DOHH2 (cell line): ENCODE measurements around the gene GABARAPL1.
A peak's percentile ranks its signal among the peaks of the same experiment; 100 is the strongest.
"Not testable (repeated sequence)": the region's sequence is repeated elsewhere in the genome, so short reads cannot be mapped to it uniquely, and the experiment has no call there.

Experiments used
- H3F3A ChIP-seq: fragments of 200-600 bp; sonication (generic), shearing (Covaris generic); 2 replicates; pipeline ENCODE4 v1.6.0; 2016; ENCODE audit warnings: antibody characterized with exemption, mild to moderate bottlenecking; ENCODE audit not compliant: control insufficient read depth, insufficient read depth
- H3K27ac ChIP-seq: fragments of 200-600 bp; sonication (generic); 2 replicates; pipeline ENCODE4 v1.5.1; 2014; ENCODE audit warnings: low read depth, mild to moderate bottlenecking, low read length, moderate library complexity
- H3K27me3 ChIP-seq: fragments of 200-600 bp; sonication (generic); 2 replicates; pipeline ENCODE4 v1.6.1; 2014; ENCODE audit warnings: mild to moderate bottlenecking, low read length, mixed read lengths; ENCODE audit not compliant: control insufficient read depth
- H3K36me3 ChIP-seq: fragments of 200-600 bp; sonication (generic); 2 replicates; pipeline ENCODE4 v1.6.1; 2014; ENCODE audit warnings: mild to moderate bottlenecking, low read length, moderate library complexity, mixed read lengths; ENCODE audit not compliant: control insufficient read depth
- H3K4me1 ChIP-seq: fragments of 200-600 bp; sonication (generic); 2 replicates; pipeline ENCODE4 v1.6.1; 2014; ENCODE audit warnings: mild to moderate bottlenecking, low read length, mixed read lengths; ENCODE audit not compliant: control insufficient read depth
- H3K4me2 ChIP-seq: fragments of 200-600 bp; sonication (generic); 2 replicates; pipeline ENCODE4 v1.6.0; 2014; ENCODE audit warnings: mild to moderate bottlenecking, low read length, moderate library complexity
- H3K4me3 ChIP-seq: fragments of 200-600 bp; sonication (generic); 2 replicates; pipeline ENCODE4 v1.5.1; 2014; ENCODE audit warnings: mild to moderate bottlenecking, low read length, mixed read lengths
- H3K79me2 ChIP-seq: fragments of 200-600 bp; sonication (generic); 2 replicates; pipeline ENCODE4 v1.6.1; 2014; ENCODE audit warnings: mild to moderate bottlenecking, low read length, mixed read lengths; ENCODE audit not compliant: control insufficient read depth
- H3K9me2 ChIP-seq: fragments of 200-600 bp; sonication (generic); replicated peaks from 2 replicates; pipeline ENCODE4 v1.6.1; 2014; ENCODE audit warnings: mild to moderate bottlenecking, low read length, mixed read lengths; ENCODE audit not compliant: control insufficient read depth
- H3K9me3 ChIP-seq: fragments of 200-600 bp; sonication (generic); 2 replicates; pipeline ENCODE4 v1.6.1; 2014; ENCODE audit warnings: antibody characterized with exemption, low read length, mixed read lengths; ENCODE audit not compliant: control insufficient read depth, insufficient read depth
- H4K20me1 ChIP-seq: fragments of 200-600 bp; sonication (generic); 2 replicates; pipeline ENCODE4 v1.6.0; 2014; ENCODE audit warnings: low read depth, mild to moderate bottlenecking, antibody characterized with exemption, low read length, moderate library complexity; ENCODE audit not compliant: control insufficient read depth, insufficient read depth
- CTCF ChIP-seq: fragments of 200-600 bp; sonication (generic); IDR thresholded peaks from one replicate; pipeline ENCODE4 v1.5.1; 2014; ENCODE audit warnings: antibody characterized with exemption, mild to moderate bottlenecking, low read depth, low read length; ENCODE audit not compliant: poor library complexity, severe bottlenecking
- EZH2phosphoT487 ChIP-seq: fragments of 200-600 bp; sonication (generic); IDR thresholded peaks from 2 replicates; pipeline ENCODE4 v1.6.1; 2017; ENCODE audit warnings: borderline replicate concordance, mild to moderate bottlenecking, antibody characterized with exemption, low read length, moderate library complexity, mixed read lengths

The GABARAPL1 gene

GRCh38 chr12:10196210-10196609 is 16.5 kb upstream of the GABARAPL1 start:
- Histone ChIP-seq H3K36me3 (no peaks in the 10 kb centered on the region), H3K4me3 (peak overlapping the region; percentile 30; the same call in 1 of the 2 replicates), H3K79me2 (no peaks in the 10 kb centered on the region), H3K9me2 (no peaks in the 10 kb centered on the region), H3K9me3 (no peaks in the 10 kb centered on the region), H3K27ac (peak overlapping the region; percentile 43), H3K4me1 (peaks cover 29% of the 10 kb centered on the region), H3K27me3 (peaks cover 38% of the 10 kb centered on the region), H4K20me1 (no peaks in the 10 kb centered on the region), H3K4me2 (peak overlapping the region; percentile 69), H3F3A (peaks cover 6% of the 10 kb centered on the region)
- TF ChIP-seq CTCF (no peak), EZH2phosphoT487 (no peak)

- H3K9me2 ChIP-seq: no peaks in the 10 kb centered on the region
Measured at GRCh38 chr12:10197879-10198278, 14.8 kb upstream of the GABARAPL1 start.

GRCh38 chr12:10204495-10204894 is 8.2 kb upstream of the GABARAPL1 start:
- H3K27ac ChIP-seq, H3K4me2 ChIP-seq, H3K4me3 ChIP-seq: not testable (repeated sequence)

More at GRCh38 chr12:10197879-10198278, 14.8 kb upstream of the GABARAPL1 start:
- Histone ChIP-seq H3K27ac (no peak overlapping the region), H4K20me1 (no peaks in the 10 kb centered on the region), H3K27me3 (peaks cover 31% of the 10 kb centered on the region), H3K4me3 (no peak overlapping the region), H3K4me1 (peaks cover 30% of the 10 kb centered on the region), H3K79me2 (no peaks in the 10 kb centered on the region), H3K9me3 (no peaks in the 10 kb centered on the region), H3F3A (peaks cover 6% of the 10 kb centered on the region), H3K4me2 (no peak overlapping the region), H3K36me3 (no peaks in the 10 kb centered on the region)
- TF ChIP-seq EZH2phosphoT487 (no peak), CTCF (no peak)

GRCh38 chr12:10205220-10205807 is 7.4 kb upstream of the GABARAPL1 start:
- no peaks in the 10 kb centered on the region for H3K9me2 ChIP-seq
- H3K27me3 ChIP-seq: peaks cover 36% of the 10 kb centered on the region
- H3F3A ChIP-seq: no peaks in the 10 kb centered on the region
- H4K20me1 ChIP-seq: no peaks in the 10 kb centered on the region
- H3K9me3 ChIP-seq: no peaks in the 10 kb centered on the region
- H3K4me3 ChIP-seq: no peak overlapping the region
- H3K4me1 ChIP-seq: peaks cover 15% of the 10 kb centered on the region
- no peaks in the 10 kb centered on the region for H3K36me3 ChIP-seq
- H3K79me2 ChIP-seq: no peaks in the 10 kb centered on the region
- H3K27ac ChIP-seq: no peak overlapping the region
- H3K4me2 ChIP-seq: no peak overlapping the region
- TF ChIP-seq CTCF (no peak), EZH2phosphoT487 (no peak)

More at GRCh38 chr12:10204495-10204894, 8.2 kb upstream of the GABARAPL1 start:
- H3K9me2 ChIP-seq, H3F3A ChIP-seq, H3K79me2 ChIP-seq, H4K20me1 ChIP-seq, H3K36me3 ChIP-seq, H3K9me3 ChIP-seq: not testable (repeated sequence)
- Histone ChIP-seq H3K27me3 (peaks cover 43% of the 10 kb centered on the region), H3K4me1 (peaks cover 15% of the 10 kb centered on the region)
